HG03565 (cell line): ENCODE measurements around the gene CCDC183.
"Not testable (repeated sequence)": the region's sequence is repeated elsewhere in the genome, so short reads cannot be mapped to it uniquely, and the experiment has no call there.

ENCODE experiments used
- ATAC-seq: cut with Tn5 transposase; IDR thresholded peaks from one replicate; pipeline ENCODE4 v1.9.1; 2021; ENCODE audit warnings: mild to moderate bottlenecking, moderate library complexity; ENCODE audit not compliant: unreplicated experiment

CCDC183 gene

GRCh38 chr9:136796238-136796774, at the start of gene CCDC183:
Gene CCDC183 (plus strand): TSS chr9:136796338. CDS start chr9:136796398, 60 bp downstream.
- no peak for ATAC-seq

GRCh38 chr9:136746621-136747020, 49.5 kb upstream of the CCDC183 start:
- no peak for ATAC-seq

- no peak for ATAC-seq
These were observed 48.7 kb upstream of the CCDC183 start for GRCh38 chr9:136747161-136748060.

GRCh38 chr9:136748201-136748600, 47.9 kb upstream of the CCDC183 start, which contains the start of gene LCN6:
Gene LCN6 (minus strand): TSS chr9:136748525. CDS start chr9:136748483, 42 bp downstream.
- ATAC-seq = no peak

GRCh38 chr9:136748666-136749611, 47.2 kb upstream of the CCDC183 start:
- no peak for ATAC-seq

- no peak for ATAC-seq
These were observed 45.6 kb upstream of the CCDC183 start for GRCh38 chr9:136750526-136750925.

GRCh38 chr9:136751244-136751643, 44.9 kb upstream of the CCDC183 start:
- no peak for ATAC-seq

- ATAC-seq = no peak
These were observed 44.3 kb upstream of the CCDC183 start for GRCh38 chr9:136751814-136752213.

- ATAC-seq = no peak
These were observed 42.6 kb upstream of the CCDC183 start for GRCh38 chr9:136753371-136754058.

GRCh38 chr9:136754059-136754572, 42.0 kb upstream of the CCDC183 start:
- ATAC-seq = no peak

GRCh38 chr9:136754626-136755301, 41.4 kb upstream of the CCDC183 start:
- no peak for ATAC-seq

- not testable (repeated sequence) for ATAC-seq
These were observed 40.6 kb upstream of the CCDC183 start for GRCh38 chr9:136755302-136756133.

GRCh38 chr9:136756134-136756438, 40.1 kb upstream of the CCDC183 start:
- no peak for ATAC-seq

- no peak for ATAC-seq
These were observed 39.3 kb upstream of the CCDC183 start for GRCh38 chr9:136756836-136757235.

GRCh38 chr9:136757328-136757727, 38.8 kb upstream of the CCDC183 start:
- no peak for ATAC-seq

- ATAC-seq = no peak
These were observed 38.4 kb upstream of the CCDC183 start for GRCh38 chr9:136757751-136758140.

- no peak for ATAC-seq
These were observed 37.1 kb upstream of the CCDC183 start for GRCh38 chr9:136759001-136759400.

- no peak for ATAC-seq
These were observed 36.5 kb upstream of the CCDC183 start for GRCh38 chr9:136759436-136760325.
